Measurements from ENCODE around the gene CEACAM18.

Gene CEACAM18

DNA sequence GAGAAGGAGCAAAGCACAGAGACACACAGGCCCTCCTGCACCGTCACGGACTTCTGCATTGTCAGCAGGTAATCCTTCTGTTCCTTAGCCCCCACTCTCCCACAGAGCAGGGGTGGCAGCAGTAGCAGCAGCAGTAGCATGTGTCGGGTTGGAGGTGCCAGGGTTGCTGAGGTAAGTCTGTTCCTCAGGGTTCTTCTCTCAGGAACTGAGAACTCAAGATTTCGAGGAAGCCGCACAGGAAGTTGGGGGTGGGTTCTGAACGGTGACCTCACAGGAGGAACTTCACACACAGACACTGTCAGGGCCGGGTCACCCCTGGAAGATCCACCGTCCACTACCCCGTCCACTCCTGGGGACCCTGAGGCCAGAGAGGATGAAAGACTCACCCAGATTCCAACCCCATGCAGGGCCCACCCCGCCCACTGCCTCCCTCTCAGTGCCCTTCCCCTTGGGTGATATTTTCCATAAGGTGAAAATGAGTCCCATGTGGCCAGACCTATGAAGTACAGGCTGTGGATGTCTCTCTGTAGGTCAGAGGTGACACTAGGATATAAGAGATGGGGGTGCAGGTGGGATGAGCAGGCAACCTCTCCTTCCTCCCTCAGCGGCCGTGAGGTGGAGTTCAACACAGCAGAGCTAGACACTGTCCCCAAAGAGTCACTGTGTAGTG, 23.4 kb downstream of the CEACAM18 start, which contains the start of gene SIGLEC12:
Gene SIGLEC12, minus strand, starts transcription at position 207 of the 670 bp plus-strand sequence. Its CDS starts 67 bp downstream, at position 140.
- H3K27me3 Mint-ChIP-seq: peaks cover 8% of the 10 kb centered on the region
- H3K9me3 Mint-ChIP-seq: peaks cover 5% of the 10 kb centered on the region
- ATAC-seq: peak; percentile 76
- peak within 1 kb of the TSS; percentile 30 for H3K27ac Mint-ChIP-seq
- H3K4me1 Mint-ChIP-seq: peaks cover 24% of the 10 kb centered on the region
- peak within 1 kb of the TSS; percentile 2 for H3K4me3 Mint-ChIP-seq
- H3K36me3 Mint-ChIP-seq: peaks cover 6% of the 10 kb centered on the region

DNA sequence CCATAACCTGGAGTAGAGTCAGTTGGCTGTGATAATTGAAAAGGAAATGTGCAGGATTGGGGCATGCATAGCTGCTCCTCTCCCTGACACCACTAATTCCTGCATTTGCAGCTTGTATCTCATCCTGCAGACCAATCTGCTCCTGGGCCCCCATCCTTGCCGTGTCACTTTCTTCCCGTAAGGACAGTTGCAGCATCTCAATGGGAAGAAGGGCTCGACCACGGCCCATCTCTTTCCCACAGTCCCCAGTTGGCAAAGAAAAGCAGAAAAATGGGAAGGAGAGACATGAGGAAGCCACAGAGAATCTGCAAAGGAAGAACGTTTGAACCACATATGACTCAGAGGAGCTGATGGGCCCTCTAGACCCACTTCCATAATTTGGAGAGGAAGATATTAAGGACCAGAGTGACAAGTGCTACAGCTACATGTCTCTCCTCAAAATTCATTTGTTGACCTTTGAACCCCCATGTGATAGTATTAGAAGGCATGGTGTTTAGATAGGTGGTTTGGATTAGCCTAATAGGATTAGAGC, 25.0 kb downstream of the CEACAM18 start:
- no peak for ATAC-seq
- H3K4me3 Mint-ChIP-seq: no peak overlapping the region
- H3K27ac Mint-ChIP-seq: no peak overlapping the region
- peaks cover 24% of the 10 kb centered on the region for H3K4me1 Mint-ChIP-seq
- H3K27me3 Mint-ChIP-seq: peaks cover 9% of the 10 kb centered on the region
- peaks cover 6% of the 10 kb centered on the region for H3K36me3 Mint-ChIP-seq
- peaks cover 5% of the 10 kb centered on the region for H3K9me3 Mint-ChIP-seq

GRCh38 chr19:51503896-51504295, 25.6 kb downstream of the CEACAM18 start:
- H3K4me1 Mint-ChIP-seq: peaks cover 24% of the 10 kb centered on the region
- H3K9me3 Mint-ChIP-seq: peaks cover 5% of the 10 kb centered on the region
- peaks cover 14% of the 10 kb centered on the region for H3K27me3 Mint-ChIP-seq
- H3K36me3 Mint-ChIP-seq: peaks cover 6% of the 10 kb centered on the region
- no peak overlapping the region for H3K27ac Mint-ChIP-seq
- no peak overlapping the region for H3K4me3 Mint-ChIP-seq
- ATAC-seq: no peak

GRCh38 chr19:51505904-51506303, 27.6 kb downstream of the CEACAM18 start:
- H3K4me1 Mint-ChIP-seq: peaks cover 18% of the 10 kb centered on the region
- peaks cover 6% of the 10 kb centered on the region for H3K36me3 Mint-ChIP-seq
- peaks cover 11% of the 10 kb centered on the region for H3K27me3 Mint-ChIP-seq
- ATAC-seq: no peak
- peaks cover 5% of the 10 kb centered on the region for H3K9me3 Mint-ChIP-seq
- no peak overlapping the region for H3K27ac Mint-ChIP-seq
- H3K4me3 Mint-ChIP-seq: no peak overlapping the region

DNA sequence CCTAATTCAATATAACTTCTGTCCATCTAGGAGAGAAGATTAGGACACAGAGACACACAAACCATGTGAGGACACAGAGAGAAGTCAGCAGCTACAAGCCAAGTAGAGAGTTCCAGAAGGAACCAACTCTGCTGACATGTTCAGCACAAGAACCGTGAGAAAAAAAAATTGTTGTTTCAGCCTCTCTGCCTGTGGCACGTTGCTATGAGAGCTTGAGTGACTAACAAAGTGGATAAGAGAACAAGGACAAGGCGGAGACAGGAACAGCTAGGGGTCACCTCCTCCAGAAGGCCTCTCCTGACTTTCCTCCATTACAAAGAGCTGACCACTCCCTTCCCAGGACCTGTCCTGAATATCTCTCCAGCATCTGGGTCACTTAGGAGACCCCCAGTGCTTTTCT, 28.9 kb downstream of the CEACAM18 start:
- peaks cover 11% of the 10 kb centered on the region for H3K27me3 Mint-ChIP-seq

DNA sequence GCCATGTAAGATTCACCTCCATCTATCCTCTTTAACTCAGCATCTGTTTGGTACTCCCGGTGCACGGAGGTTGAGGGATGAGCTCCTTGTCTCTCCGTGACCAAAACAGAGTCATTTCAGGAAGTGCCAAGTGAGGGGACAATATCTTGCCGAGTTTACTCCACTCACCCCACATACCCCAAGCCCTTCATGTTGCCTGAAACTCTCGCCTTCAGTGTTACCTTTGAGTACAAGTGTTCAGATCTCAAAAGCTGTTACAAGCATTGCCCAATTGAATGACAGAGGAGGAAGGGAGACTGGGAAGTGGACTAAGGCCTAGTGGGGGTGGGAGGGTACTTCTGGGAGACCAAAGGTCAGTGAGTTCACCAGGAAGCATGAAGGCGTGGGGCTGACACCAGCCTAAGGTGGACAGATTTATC, 29.3 kb downstream of the CEACAM18 start:
- no peak for ATAC-seq
- peaks cover 5% of the 10 kb centered on the region for H3K9me3 Mint-ChIP-seq
- peaks cover 4% of the 10 kb centered on the region for H3K4me1 Mint-ChIP-seq
- H3K27ac Mint-ChIP-seq: no peak overlapping the region
- H3K36me3 Mint-ChIP-seq: peaks cover 6% of the 10 kb centered on the region
- H3K4me3 Mint-ChIP-seq: no peak overlapping the region
- H3K27me3 Mint-ChIP-seq: peaks cover 11% of the 10 kb centered on the region

More for the DNA sequence above, 28.9 kb downstream of the CEACAM18 start:
- H3K36me3 Mint-ChIP-seq: peaks cover 6% of the 10 kb centered on the region
- H3K9me3 Mint-ChIP-seq: peaks cover 5% of the 10 kb centered on the region
- no peak for ATAC-seq
- H3K4me1 Mint-ChIP-seq: peaks cover 5% of the 10 kb centered on the region
- H3K27ac Mint-ChIP-seq: no peak overlapping the region
- H3K4me3 Mint-ChIP-seq: no peak overlapping the region

- Mint-ChIP-seq H3K4me3 (no peak overlapping the region), H3K36me3 (peaks cover 6% of the 10 kb centered on the region), H3K27me3 (peaks cover 11% of the 10 kb centered on the region), H3K4me1 (peaks cover 3% of the 10 kb centered on the region), H3K9me3 (peaks cover 5% of the 10 kb centered on the region), H3K27ac (no peak overlapping the region)
- ATAC-seq: no peak
Observed at GRCh38 chr19:51508059-51508733, 29.9 kb downstream of the CEACAM18 start.

GRCh38 chr19:51509823-51510660, 31.7 kb downstream of the CEACAM18 start:
- ATAC-seq: no peak
- H3K4me3 Mint-ChIP-seq: no peak overlapping the region
- H3K9me3 Mint-ChIP-seq: no peaks in the 10 kb centered on the region
- H3K27me3 Mint-ChIP-seq: peaks cover 11% of the 10 kb centered on the region
- no peaks in the 10 kb centered on the region for H3K36me3 Mint-ChIP-seq
- no peak overlapping the region for H3K27ac Mint-ChIP-seq
- peaks cover 5% of the 10 kb centered on the region for H3K4me1 Mint-ChIP-seq

DNA sequence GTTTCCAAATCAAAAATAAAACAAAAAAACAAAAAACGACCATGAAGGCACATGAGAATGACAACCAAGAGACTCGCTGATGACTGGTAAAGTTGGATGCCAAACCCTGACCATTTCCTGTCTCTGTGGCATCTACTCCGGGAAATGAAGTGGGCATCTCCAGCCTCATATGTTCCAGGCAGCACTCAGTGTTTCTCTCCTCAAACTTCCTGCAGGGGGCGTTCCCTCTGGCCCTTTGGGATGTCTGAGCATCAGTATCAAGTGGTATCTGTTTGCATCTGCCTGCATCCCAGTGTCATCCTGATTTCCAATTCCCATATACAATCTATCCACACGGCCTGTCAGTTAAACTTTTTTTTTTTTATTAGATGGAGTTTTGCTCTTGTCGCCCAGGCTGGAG, 33.0 kb downstream of the CEACAM18 start:
- no peak overlapping the region for H3K4me3 Mint-ChIP-seq
- ATAC-seq: no peak
- peaks cover 11% of the 10 kb centered on the region for H3K27me3 Mint-ChIP-seq
- no peak overlapping the region for H3K27ac Mint-ChIP-seq
- H3K4me1 Mint-ChIP-seq: peaks cover 11% of the 10 kb centered on the region
- H3K9me3 Mint-ChIP-seq: no peaks in the 10 kb centered on the region
- H3K36me3 Mint-ChIP-seq: no peaks in the 10 kb centered on the region

DNA sequence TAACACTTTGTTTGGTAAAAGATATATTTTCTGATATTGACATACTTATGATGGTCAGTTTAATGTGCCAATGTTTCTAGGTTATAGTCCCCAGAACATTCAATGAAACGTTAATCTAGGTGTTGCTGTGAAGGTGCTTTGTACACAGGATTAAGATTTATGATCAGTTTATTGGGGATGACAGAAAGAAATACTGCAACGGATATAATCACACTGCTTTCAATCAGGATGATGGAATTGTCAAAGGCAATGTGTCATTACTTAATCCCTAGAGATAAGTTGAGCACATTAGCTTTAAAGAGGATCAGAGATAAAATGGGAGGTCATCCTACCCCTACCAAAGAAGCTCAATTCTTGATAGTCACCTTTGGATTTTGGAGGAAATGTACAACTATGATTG, 35.6 kb downstream of the CEACAM18 start:
- H3K27me3 Mint-ChIP-seq: peaks cover 4% of the 10 kb centered on the region
- H3K4me3 Mint-ChIP-seq: no peak overlapping the region
- H3K27ac Mint-ChIP-seq: no peak overlapping the region
- H3K9me3 Mint-ChIP-seq: peaks cover 3% of the 10 kb centered on the region
- ATAC-seq: no peak
- peaks cover 23% of the 10 kb centered on the region for H3K36me3 Mint-ChIP-seq
- peaks cover 11% of the 10 kb centered on the region for H3K4me1 Mint-ChIP-seq

DNA sequence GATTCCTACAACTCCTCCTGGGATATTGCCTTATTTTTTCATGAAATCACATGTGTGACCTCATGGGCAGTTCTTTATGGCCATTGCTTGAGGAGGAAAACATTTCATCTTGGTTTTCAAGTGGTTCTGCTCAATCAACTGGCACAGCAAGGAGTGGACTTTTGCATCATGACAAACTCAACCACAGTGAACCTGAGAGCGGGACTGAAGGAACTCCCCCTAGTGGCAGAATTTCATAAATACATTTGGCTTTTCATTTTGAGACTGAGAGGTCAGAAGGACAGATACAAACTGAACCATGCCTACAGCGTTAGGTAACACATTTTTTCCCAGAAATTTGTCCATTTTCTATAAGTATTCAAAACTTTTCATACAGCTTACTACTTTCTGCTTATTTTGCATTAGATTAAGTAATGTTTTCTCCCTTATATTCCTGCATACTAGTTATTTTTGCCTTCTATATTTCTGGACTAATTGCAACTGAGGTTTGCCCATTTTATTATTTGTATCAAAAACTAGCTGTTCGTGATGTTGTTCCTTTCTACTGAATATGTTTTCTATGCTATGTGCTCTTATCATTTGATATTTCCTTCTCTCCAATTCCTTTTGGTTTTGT, 36.6 kb downstream of the CEACAM18 start:
- no peaks in the 10 kb centered on the region for H3K27me3 Mint-ChIP-seq
- H3K4me1 Mint-ChIP-seq: peaks cover 11% of the 10 kb centered on the region
- H3K36me3 Mint-ChIP-seq: peaks cover 28% of the 10 kb centered on the region
- H3K4me3 Mint-ChIP-seq: no peak overlapping the region
- ATAC-seq: peak; percentile 70
- no peak overlapping the region for H3K27ac Mint-ChIP-seq
- H3K9me3 Mint-ChIP-seq: peaks cover 3% of the 10 kb centered on the region

DNA sequence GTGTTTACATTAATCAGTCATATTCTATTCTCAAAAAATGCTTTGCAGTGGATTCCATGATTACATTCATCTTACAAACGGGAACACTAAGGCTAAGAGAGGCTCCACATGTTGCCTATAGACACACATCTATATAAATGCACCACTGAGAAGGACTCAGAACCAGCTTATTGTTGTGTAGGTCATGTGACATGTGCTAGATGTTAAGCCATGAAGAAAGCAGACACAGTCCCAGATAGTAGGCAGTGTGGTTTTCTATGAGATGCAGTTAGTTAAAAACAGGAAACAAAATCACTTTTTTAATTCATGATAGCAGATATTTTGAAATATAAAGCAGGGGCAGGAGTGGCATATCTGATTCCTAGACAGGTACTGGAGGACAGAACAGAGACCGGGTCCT, 42.4 kb downstream of the CEACAM18 start:
- H3K36me3 Mint-ChIP-seq: peaks cover 78% of the 10 kb centered on the region
- H3K27me3 Mint-ChIP-seq: no peaks in the 10 kb centered on the region
- H3K4me3 Mint-ChIP-seq: no peak overlapping the region
- peaks cover 3% of the 10 kb centered on the region for H3K9me3 Mint-ChIP-seq
- H3K4me1 Mint-ChIP-seq: peaks cover 46% of the 10 kb centered on the region
- no peak for ATAC-seq
- peak overlapping the region; percentile 1 for H3K27ac Mint-ChIP-seq

DNA sequence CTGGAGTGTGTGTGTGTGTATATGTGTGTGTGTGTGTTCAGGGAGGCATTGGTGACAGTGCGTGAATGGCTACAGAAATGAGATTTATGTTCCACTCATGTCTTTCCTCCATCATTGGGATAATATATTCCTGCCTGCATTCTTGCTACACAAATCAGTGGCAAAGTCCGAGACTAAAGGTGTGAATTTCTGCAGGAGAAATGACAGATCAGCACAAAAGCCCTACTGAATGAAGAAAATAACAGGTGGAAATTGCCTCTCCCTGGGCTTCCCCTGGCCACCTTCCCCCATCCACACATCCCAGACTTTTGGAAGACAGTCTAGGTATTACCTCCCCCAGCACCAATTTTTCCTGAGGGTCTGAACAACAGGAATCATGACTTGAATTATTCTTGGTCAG, 43.0 kb downstream of the CEACAM18 start:
- Mint-ChIP-seq H3K27me3 (no peaks in the 10 kb centered on the region), H3K4me1 (peaks cover 52% of the 10 kb centered on the region), H3K27ac (no peak overlapping the region), H3K9me3 (peaks cover 3% of the 10 kb centered on the region), H3K36me3 (peaks cover 84% of the 10 kb centered on the region), H3K4me3 (no peak overlapping the region)
- no peak for ATAC-seq

DNA sequence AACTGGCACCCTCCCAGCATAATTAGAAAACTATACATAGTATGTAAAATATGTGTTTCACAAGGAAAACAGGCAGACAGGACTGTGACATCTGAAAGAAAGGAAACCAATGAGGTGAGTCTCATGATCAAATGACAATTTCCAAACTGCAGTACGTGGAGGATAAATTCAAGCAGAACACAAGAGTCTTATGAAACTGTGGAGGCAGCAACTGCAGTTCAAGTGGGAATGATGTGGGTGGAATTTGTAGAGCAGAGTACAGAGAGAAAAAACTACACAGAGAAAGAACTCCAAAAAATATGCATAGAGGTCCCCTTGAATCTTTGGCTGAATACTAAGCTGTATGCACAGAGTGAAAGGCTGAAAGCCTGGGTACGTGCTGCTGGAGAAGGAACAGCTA, 43.4 kb downstream of the CEACAM18 start:
- no peaks in the 10 kb centered on the region for H3K27me3 Mint-ChIP-seq
- H3K4me3 Mint-ChIP-seq: no peak overlapping the region
- no peak for ATAC-seq
- H3K9me3 Mint-ChIP-seq: peaks cover 3% of the 10 kb centered on the region
- peaks cover 56% of the 10 kb centered on the region for H3K4me1 Mint-ChIP-seq
- H3K36me3 Mint-ChIP-seq: peaks cover 87% of the 10 kb centered on the region
- H3K27ac Mint-ChIP-seq: no peak overlapping the region

Data from stimulated activated memory B cell treated with anti-CD40 and anti-IgM and Interleukin-4, amounts not matched to agents 10 μg/mL and 1 μg/mL and 100 μg/mL, for 72 hours (primary cell).